Measurements from ENCODE around the gene HEATR9.

DNA sequence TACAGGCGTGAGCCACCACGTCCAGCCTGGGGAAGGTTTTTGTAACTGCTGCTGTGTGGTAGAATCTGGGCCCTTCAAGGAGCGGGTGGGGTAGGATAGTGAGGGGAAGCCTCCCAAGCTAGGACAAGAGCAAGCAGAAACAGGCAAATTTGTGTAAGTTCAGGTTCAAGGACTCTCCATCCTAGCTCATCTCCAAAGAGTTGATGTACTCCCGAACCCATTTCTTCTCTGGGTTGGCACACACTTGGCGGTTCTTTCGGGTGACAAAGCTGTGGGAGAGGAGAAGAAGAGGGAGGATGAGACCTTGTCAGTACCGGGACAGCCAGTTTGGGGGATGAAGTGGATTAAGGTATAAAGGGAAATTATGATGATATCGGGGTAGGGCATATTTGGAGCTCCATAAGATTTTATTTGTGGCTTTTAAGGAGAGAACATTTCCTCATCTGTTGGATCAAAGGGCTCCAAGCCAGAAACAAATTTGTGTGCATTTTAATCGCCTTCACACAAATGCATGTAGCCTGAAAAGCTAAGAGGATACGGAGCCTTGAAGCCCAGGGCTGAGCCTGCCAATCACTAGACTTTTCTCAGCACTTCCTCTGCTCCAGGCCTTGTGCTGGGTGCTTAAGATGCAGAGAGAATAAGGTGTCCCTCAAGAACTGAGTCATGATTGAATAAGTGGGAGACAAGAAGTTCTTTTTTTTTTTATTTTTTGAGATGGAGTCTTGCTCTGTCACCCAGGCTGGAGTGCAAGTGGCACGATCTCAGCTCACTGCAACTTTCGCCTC, 3.7 kb upstream of the HEATR9 start:
- TF ChIP-seq CTCF (IDR thresholded peaks at IDR 0.05; ENCODE audit: low read depth, low read length) (no peak), EZH2phosphoT487 (IDR thresholded peaks at IDR 0.05; ENCODE audit: low read depth) (no peak)
